HG02588 (cell line): ENCODE measurements around the gene TAF6.
A peak's percentile ranks its signal among the peaks of the same experiment; 100 is the strongest.

Source experiments
- ATAC-seq: cut with Tn5 transposase; IDR thresholded peaks from one replicate; pipeline ENCODE4 v1.9.1; 2021; ENCODE audit warnings: mild to moderate bottlenecking, moderate library complexity; ENCODE audit not compliant: unreplicated experiment

TAF6 gene

GRCh38 chr7:100124301-100125230, 5.4 kb upstream of the TAF6 start:
- ATAC-seq, result no peak

GRCh38 chr7:100122568-100122967, 3.4 kb upstream of the TAF6 start:
- no peak for ATAC-seq

GRCh38 chr7:100122067-100122466, 2.9 kb upstream of the TAF6 start:
- no peak for ATAC-seq

- ATAC-seq, result no peak
These were observed 1.5 kb upstream of the TAF6 start for GRCh38 chr7:100120733-100121036.

- peak; percentile 25 for ATAC-seq
These were observed 993 bp upstream of the TAF6 start for GRCh38 chr7:100119970-100120732.

GRCh38 chr7:100118388-100119071, 628 bp downstream of the TAF6 start:
- no peak for ATAC-seq

- ATAC-seq, result no peak
These were observed 4.1 kb downstream of the TAF6 start for GRCh38 chr7:100115026-100115425.

GRCh38 chr7:100111914-100112313, 7.2 kb downstream of the TAF6 start:
- ATAC-seq, result no peak

- ATAC-seq, result no peak
These were observed 8.0 kb downstream of the TAF6 start for GRCh38 chr7:100111156-100111555.

- ATAC-seq, result no peak
These were observed 9.5 kb downstream of the TAF6 start for GRCh38 chr7:100109521-100110163.

GRCh38 chr7:100107890-100108289, 11.3 kb downstream of the TAF6 start:
- ATAC-seq, result no peak

- ATAC-seq, result no peak
These were observed 11.9 kb downstream of the TAF6 start for GRCh38 chr7:100107125-100107737.

GRCh38 chr7:100106633-100107032, 12.5 kb downstream of the TAF6 start:
- ATAC-seq, result no peak

- ATAC-seq, result no peak
These were observed 13.6 kb downstream of the TAF6 start for GRCh38 chr7:100105534-100105933.

GRCh38 chr7:100102950-100103840, 16.0 kb downstream of the TAF6 start:
- ATAC-seq, result no peak

- peak; percentile 77 for ATAC-seq
These were observed 17.9 kb downstream of the TAF6 start, which contains the start of the genes AP4M1 and MCM7 for GRCh38 chr7:100101016-100101862. AP4M1 (plus strand) TSS chr7:100101643; CDS start chr7:100101715, 72 bp downstream. MCM7 (minus strand) TSS chr7:100101397; CDS start chr7:100101294, 103 bp downstream.

GRCh38 chr7:100100420-100101015, 18.6 kb downstream of the TAF6 start:
- peak; percentile 57 for ATAC-seq

GRCh38 chr7:100099452-100099851, 19.7 kb downstream of the TAF6 start:
- no peak for ATAC-seq
